BE2C (cell line): ENCODE measurements around the gene LAMTOR2.

Source experiments
- DNase-seq: peaks from one replicate; pipeline ENCODE4 v3.0.0-alpha.2; 2020
- H3K27me3 ChIP-seq: fragments of 250-450 bp; sonication (Bioruptor Pico); 2 replicates; pipeline ENCODE4 v1.5.1; 2020; ENCODE audit warnings: mild to moderate bottlenecking
- H3K36me3 ChIP-seq: fragments of 250-450 bp; sonication (Bioruptor Pico); 2 replicates; pipeline ENCODE4 v1.5.1; 2020; ENCODE audit warnings: mild to moderate bottlenecking
- H3K4me1 ChIP-seq: fragments of 250-450 bp; sonication (Bioruptor Pico); 2 replicates; pipeline ENCODE4 v1.5.1; 2020
- H3K4me3 ChIP-seq: 2 replicates; pipeline ENCODE4 v1.5.1; 2011; ENCODE audit warnings: low read depth, low read length
- H3K9me3 ChIP-seq: fragments of 250-450 bp; sonication (Bioruptor Pico); 2 replicates; pipeline ENCODE4 v1.5.1; 2020
- TF ChIP-seq, protein P1 (sequence below): IDR thresholded peaks from 2 replicates; pipeline ENCODE4 v1.5.1; 2012; ENCODE audit warnings: mild to moderate bottlenecking, low read depth, low read length

Gene LAMTOR2

DNA sequence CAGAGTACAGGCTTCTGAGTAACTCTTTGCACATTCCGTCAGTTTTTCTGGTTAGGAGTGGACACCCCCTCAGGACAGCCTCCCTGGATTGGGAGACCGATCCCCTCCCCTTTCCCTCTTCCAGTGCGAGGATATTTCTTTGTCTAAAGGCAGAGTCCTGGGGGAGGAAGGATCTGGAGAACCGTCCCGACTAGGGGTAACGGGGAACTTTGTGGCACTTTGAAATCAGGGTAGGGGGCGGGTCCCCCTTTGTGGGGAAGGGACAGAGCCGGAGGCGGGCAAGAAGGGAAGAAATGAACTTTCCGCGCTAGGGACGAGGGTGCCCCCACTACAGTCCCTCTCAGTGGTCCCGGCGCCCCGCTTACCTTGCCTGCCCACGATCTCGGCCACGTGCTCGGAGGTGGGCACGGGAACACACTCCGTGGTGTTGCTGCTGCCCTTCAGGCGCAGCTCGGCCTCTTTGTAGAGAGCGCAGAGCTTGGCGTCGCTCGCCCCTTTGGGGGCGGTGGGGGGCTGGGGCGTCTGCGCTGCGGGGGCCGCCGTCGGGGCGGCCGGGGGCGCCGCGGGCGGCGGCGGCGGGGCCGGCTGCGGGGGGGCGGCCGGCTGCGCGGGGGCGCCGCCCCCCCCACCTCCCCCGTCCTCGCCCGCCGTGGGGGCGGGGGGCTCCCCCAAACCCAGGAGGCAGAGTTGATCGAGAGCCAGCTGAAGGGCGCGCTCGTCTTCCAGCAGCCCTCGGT lies 26.8 kb downstream of the LAMTOR2 start:
- no peak for DNase-seq
- Histone ChIP-seq H3K36me3 (peaks cover 23% of the 10 kb centered on the region), H3K4me3 (peak overlapping the region; percentile 91), H3K27me3 (no peaks in the 10 kb centered on the region), H3K4me1 (peaks cover 7% of the 10 kb centered on the region; the same call in 1 of the 2 replicates), H3K9me3 (no peaks in the 10 kb centered on the region)
- TF ChIP-seq, protein P1, sequence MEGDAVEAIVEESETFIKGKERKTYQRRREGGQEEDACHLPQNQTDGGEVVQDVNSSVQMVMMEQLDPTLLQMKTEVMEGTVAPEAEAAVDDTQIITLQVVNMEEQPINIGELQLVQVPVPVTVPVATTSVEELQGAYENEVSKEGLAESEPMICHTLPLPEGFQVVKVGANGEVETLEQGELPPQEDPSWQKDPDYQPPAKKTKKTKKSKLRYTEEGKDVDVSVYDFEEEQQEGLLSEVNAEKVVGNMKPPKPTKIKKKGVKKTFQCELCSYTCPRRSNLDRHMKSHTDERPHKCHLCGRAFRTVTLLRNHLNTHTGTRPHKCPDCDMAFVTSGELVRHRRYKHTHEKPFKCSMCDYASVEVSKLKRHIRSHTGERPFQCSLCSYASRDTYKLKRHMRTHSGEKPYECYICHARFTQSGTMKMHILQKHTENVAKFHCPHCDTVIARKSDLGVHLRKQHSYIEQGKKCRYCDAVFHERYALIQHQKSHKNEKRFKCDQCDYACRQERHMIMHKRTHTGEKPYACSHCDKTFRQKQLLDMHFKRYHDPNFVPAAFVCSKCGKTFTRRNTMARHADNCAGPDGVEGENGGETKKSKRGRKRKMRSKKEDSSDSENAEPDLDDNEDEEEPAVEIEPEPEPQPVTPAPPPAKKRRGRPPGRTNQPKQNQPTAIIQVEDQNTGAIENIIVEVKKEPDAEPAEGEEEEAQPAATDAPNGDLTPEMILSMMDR, result no peak

DNA sequence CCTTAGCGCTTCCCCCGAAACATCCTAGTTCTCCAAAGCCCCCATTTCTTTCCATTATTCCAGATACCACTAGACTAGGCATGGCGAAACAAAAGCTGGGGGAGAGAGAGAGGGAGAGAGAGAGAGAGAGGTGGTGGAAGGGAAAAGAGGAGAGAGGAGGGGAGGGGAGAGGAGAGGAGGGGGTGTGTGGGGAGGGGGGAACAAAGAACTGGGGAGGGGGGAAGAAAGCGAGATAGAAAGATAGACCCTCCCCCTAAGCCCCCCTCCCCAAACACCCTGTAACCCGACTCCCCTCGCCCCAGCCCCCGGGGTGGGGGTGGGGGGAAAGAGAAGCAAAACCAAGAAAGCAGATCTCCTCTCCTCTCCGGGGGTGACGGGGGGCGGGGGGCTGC lies 27.3 kb downstream of the LAMTOR2 start:
- TF ChIP-seq, protein P1, result no peak
- Histone ChIP-seq H3K4me3 (peak overlapping the region; percentile 91), H3K36me3 (peaks cover 18% of the 10 kb centered on the region), H3K9me3 (no peaks in the 10 kb centered on the region), H3K4me1 (peaks cover 7% of the 10 kb centered on the region; the same call in 1 of the 2 replicates), H3K27me3 (no peaks in the 10 kb centered on the region)
- no peak for DNase-seq

DNA sequence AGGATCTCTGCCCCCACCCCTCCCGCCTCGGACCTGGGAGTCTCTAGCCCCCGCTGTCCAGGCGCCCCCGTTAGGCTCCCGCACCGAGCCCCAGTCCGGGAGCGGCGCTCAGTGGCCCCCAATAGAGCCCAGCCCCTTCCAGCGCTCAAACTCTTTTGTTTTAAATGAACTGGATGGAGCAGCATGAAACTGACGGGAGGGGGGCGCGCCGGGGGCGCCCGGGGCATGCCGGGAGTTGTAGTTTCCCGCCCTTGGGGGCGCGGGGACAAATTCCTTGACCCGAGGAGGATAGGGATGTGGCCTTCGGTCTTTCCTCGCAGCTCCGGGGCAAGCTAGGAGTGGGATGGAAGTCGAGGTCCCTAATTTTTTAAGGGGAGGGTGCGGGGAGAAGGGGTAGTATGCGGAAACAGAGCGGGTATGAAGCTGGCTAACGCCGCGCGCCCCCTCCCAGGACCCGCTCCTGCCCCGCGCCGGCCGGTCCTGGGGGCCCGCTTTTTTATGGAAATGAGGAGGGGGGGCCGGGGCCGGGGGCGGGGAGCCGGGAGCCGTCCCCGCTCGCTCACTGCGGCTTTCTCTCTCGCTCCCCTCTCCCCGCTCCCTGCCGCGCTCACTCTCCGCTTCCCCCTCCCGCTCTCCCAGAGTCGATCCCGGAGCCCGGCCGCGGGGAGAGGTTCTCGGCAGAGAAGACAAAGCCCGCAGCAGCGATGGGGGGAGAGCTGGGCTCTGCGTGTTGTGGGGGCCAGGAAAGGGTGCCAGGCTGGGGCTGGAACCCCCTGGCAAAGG lies 27.9 kb downstream of the LAMTOR2 start, which contains the start of gene MEX3A:
MEX3A (minus strand) TSS at position 157 of the 783 bp plus-strand sequence. CDS start 467 bp downstream, outside the sequence.
- peaks cover 12% of the 10 kb centered on the region for H3K36me3 ChIP-seq
- peak within 1 kb of the TSS; percentile 91 for H3K4me3 ChIP-seq
- DNase-seq, result peak; percentile 89
- TF ChIP-seq, protein P1, result no peak
- no peaks in the 10 kb centered on the region for H3K27me3 ChIP-seq
- H3K4me1 ChIP-seq, result peaks cover 7% of the 10 kb centered on the region; the same call in 1 of the 2 replicates
- no peaks in the 10 kb centered on the region for H3K9me3 ChIP-seq

DNA sequence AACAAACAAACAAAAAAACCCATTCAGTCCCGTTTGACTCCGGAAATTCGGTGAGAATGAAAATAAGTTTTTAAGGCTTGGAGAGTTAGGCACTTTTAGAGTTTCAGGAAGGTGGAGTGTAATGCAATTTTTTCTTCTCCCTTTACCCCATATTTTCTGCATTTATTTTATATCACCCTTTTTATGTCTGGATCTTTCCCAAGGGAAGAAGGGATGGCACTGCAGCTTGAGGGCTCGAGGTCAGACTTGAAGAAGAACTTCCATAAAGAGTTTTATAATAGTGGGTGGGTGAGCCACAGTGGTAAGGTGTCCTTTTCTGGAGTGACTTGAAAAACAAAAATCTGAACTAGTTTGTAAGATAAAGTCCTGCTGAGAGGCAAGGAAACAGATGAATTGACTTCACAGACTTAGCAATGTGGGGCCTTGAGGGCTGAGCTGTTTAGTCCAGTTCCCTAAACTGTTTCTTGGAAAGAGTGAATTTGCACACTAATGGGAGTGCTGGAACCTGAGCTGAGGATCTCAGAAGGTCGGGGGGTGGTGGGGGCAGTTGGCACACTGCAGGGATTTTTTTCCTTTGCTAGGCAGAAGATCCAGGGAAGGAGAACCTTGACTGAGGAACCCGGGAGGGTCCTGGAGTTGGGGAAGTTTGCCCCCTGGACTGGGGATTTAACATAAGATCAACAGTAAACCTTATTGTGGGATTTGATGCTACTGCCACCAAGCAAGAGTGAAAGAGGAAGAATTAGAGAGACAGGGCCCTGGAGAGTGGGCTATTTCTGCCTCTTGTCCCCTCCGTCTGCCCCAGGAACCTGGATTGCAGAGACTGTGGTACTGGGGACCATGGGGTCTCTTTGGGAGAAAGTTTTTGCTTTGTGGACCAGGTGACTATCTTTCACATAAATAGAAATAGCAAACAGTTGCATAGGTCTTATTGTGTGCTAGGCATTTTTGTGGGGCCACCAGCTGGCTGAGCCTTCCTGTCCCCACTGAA lies 29.5 kb downstream of the LAMTOR2 start:
- DNase-seq, result no peak
- H3K36me3 ChIP-seq, result peaks cover 6% of the 10 kb centered on the region; the same call in 1 of the 2 replicates
- TF ChIP-seq, protein P1, result no peak
- H3K27me3 ChIP-seq, result no peaks in the 10 kb centered on the region
- H3K4me3 ChIP-seq, result peak overlapping the region; percentile 91; the same call in 1 of the 2 replicates
- peaks cover 2% of the 10 kb centered on the region; the same call in 1 of the 2 replicates for H3K4me1 ChIP-seq
- H3K9me3 ChIP-seq, result no peaks in the 10 kb centered on the region

DNA sequence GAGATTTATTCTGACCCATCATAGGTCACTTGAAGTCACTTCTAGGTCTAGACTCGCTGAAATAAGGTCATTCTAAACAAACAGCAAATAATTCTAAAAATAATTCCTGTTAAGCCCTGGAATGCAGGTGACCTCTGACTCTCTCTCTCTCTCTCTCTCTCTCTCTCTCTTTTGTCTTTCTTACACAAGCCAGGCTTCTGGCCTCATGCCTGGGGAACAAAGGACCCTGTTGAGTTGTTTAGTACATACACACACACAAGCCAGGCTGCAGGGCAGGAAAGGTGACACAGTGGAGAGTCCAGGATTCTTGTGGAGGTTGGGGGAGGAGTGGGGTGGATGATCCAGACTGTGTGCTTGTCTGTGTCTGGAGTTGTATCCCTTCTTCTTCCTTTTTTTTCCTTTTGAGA lies 31.7 kb downstream of the LAMTOR2 start:
- peaks cover 14% of the 10 kb centered on the region for H3K4me1 ChIP-seq
- H3K9me3 ChIP-seq, result no peaks in the 10 kb centered on the region
- H3K36me3 ChIP-seq, result peaks cover 4% of the 10 kb centered on the region
- TF ChIP-seq, protein P1, result no peak
- H3K4me3 ChIP-seq, result no peak overlapping the region
- DNase-seq, result no peak
- no peaks in the 10 kb centered on the region for H3K27me3 ChIP-seq
